CMK (cell line): ENCODE results near the gene ENDOD1.
"Not testable (repeated sequence)": the region's sequence is repeated elsewhere in the genome, so short reads cannot be mapped to it uniquely, and the experiment has no call there.

ENCODE experiments used
- DNase-seq: peaks from one replicate; pipeline ENCODE4 v3.0.0-alpha.2; 2010; ENCODE audit warnings: low read depth

Gene ENDOD1

GRCh38 chr11:95104121-95104830 is 14.6 kb downstream of the ENDOD1 start:
- DNase-seq, result no peak

- DNase-seq, result no peak
Observed at GRCh38 chr11:95104856-95105255, 15.2 kb downstream of the ENDOD1 start.

GRCh38 chr11:95108159-95108611 is 18.5 kb downstream of the ENDOD1 start:
- no peak for DNase-seq

GRCh38 chr11:95108671-95109551 is 19.3 kb downstream of the ENDOD1 start:
- DNase-seq, result peak; percentile 73

GRCh38 chr11:95111471-95111870 is 21.8 kb downstream of the ENDOD1 start:
- DNase-seq, result not testable (repeated sequence)

- no peak for DNase-seq
Observed at GRCh38 chr11:95111923-95112540, 22.4 kb downstream of the ENDOD1 start.

- DNase-seq, result no peak
Observed at GRCh38 chr11:95115597-95115996, 26.0 kb downstream of the ENDOD1 start.

- no peak for DNase-seq
Observed at GRCh38 chr11:95119361-95120060, 29.9 kb downstream of the ENDOD1 start.

- DNase-seq, result no peak
Observed at GRCh38 chr11:95121698-95122097, 32.1 kb downstream of the ENDOD1 start.

- no peak for DNase-seq
Observed at GRCh38 chr11:95123556-95123955, 33.9 kb downstream of the ENDOD1 start.

GRCh38 chr11:95128602-95129001 is 39.0 kb downstream of the ENDOD1 start:
- DNase-seq, result no peak

GRCh38 chr11:95132956-95133355 is 43.3 kb downstream of the ENDOD1 start:
- no peak for DNase-seq

- DNase-seq, result no peak
Observed at GRCh38 chr11:95134491-95134890, 44.8 kb downstream of the ENDOD1 start.

- no peak for DNase-seq
Observed at GRCh38 chr11:95135155-95135554, 45.5 kb downstream of the ENDOD1 start.

- no peak for DNase-seq
Observed at GRCh38 chr11:95135880-95136279, 46.2 kb downstream of the ENDOD1 start.

- DNase-seq, result not testable (repeated sequence)
Observed at GRCh38 chr11:95136747-95137146, 47.1 kb downstream of the ENDOD1 start.

- DNase-seq, result no peak
Observed at GRCh38 chr11:95137299-95137698, 47.7 kb downstream of the ENDOD1 start.

- DNase-seq, result no peak
Observed at GRCh38 chr11:95138448-95138847, 48.8 kb downstream of the ENDOD1 start.

GRCh38 chr11:95140397-95141033 is 50.9 kb downstream of the ENDOD1 start:
- no peak for DNase-seq

- DNase-seq, result no peak
Observed at GRCh38 chr11:95142431-95142830, 52.8 kb downstream of the ENDOD1 start.

- DNase-seq, result no peak
Observed at GRCh38 chr11:95143106-95143681, 53.5 kb downstream of the ENDOD1 start.
